KOPT-K1 (cell line): ENCODE results near the gene SUGCT.

ENCODE experiments used
- H3K27ac ChIP-seq: fragments of 200-600 bp; sonication (generic); 2 replicates; pipeline ENCODE4 v1.5.1; 2016; ENCODE audit warnings: antibody characterized with exemption, mild to moderate bottlenecking, low read depth, low read length; ENCODE audit not compliant: poor library complexity, severe bottlenecking
- H3K36me3 ChIP-seq: fragments of 200-600 bp; sonication (generic); 2 replicates; pipeline ENCODE4 v1.5.1; 2017; ENCODE audit warnings: antibody characterized with exemption, mild to moderate bottlenecking, low read length, moderate library complexity; ENCODE audit not compliant: insufficient read depth
- H3K9me3 ChIP-seq: fragments of 200-600 bp; sonication (generic); 2 replicates; pipeline ENCODE4 v1.5.1; 2017; ENCODE audit warnings: antibody characterized with exemption, low read length, mild to moderate bottlenecking; ENCODE audit not compliant: insufficient read depth, poor library complexity, severe bottlenecking

The SUGCT gene

GRCh38 chr7:40761762-40762560 is 627.2 kb downstream of the SUGCT start:
- Histone ChIP-seq H3K36me3 (no peaks in the 10 kb centered on the region), H3K27ac (no peak overlapping the region), H3K9me3 (no peaks in the 10 kb centered on the region)

DNA sequence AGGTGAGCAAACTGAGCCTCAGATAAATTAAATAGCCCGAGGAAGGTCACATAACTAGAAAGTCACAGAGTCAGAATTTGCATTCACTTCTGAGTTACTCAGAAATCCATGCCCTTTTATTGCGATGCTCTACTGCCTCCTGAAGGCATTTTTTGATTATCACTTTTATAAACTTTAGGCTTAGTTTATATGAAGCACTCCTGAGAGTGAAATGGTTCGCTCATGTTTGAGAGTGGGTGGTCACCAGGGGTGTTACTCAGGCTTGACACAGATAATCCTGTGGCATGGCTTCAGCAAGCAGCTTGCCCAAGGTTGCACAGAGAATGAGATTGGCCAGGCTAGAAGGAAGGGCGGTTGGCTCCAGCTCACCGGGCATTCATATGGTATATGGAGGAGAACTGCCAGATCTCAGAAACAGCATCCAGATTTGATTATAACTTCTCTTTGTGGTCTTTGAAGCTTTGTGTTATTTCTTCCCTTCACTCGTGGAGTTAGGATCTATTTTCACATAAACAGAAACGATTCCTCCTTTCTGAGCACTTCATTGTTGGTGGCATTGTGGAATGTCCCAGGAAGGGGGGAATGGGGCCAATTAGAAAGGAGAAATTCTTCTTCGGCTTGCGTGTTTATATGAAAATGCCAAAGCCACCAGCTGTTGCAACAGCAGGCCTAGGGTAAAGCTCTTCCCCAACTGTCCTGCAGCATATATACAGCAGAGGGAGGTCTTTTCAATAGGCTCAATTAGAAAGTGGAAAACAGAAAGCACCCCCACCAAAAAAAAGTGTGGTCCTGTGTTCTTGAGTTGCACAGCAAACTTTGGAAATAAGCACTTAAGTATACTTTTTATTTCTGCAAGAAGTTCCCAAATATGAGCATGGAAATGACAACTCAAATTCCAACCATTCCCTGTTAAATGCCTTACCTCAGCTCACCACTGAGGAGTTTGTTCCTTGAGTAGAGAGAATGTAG is 628.8 kb downstream of the SUGCT start:
- Histone ChIP-seq H3K9me3 (no peaks in the 10 kb centered on the region), H3K36me3 (no peaks in the 10 kb centered on the region), H3K27ac (no peak overlapping the region)

DNA sequence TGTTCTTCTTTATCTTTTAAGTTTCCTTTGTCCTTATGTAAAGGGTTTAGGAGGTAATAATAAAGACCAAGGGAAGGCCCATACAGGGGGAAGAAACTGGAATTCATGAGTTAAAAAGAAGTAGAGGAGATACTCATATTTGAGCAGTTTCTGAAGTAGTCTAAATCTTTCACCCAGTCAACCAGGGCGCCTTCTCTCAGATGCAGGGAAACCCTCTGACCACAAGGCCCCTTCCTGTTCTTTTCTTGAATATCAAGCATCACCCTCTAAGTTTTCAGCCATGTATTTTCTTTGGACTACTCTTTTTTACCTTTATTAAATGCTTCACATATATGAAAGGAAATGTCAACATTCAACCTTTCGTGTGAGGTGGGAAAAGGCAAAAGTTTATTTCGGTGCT is 630.8 kb downstream of the SUGCT start:
- Histone ChIP-seq H3K36me3 (no peaks in the 10 kb centered on the region), H3K9me3 (no peaks in the 10 kb centered on the region), H3K27ac (no peak overlapping the region)

GRCh38 chr7:40772096-40772495 is 637.3 kb downstream of the SUGCT start:
- H3K36me3 ChIP-seq: no peaks in the 10 kb centered on the region
- H3K27ac ChIP-seq: no peak overlapping the region
- no peaks in the 10 kb centered on the region for H3K9me3 ChIP-seq

- Histone ChIP-seq H3K9me3 (no peaks in the 10 kb centered on the region), H3K27ac (no peak overlapping the region), H3K36me3 (no peaks in the 10 kb centered on the region)
Observed at GRCh38 chr7:40773656-40774055, 638.9 kb downstream of the SUGCT start.

DNA sequence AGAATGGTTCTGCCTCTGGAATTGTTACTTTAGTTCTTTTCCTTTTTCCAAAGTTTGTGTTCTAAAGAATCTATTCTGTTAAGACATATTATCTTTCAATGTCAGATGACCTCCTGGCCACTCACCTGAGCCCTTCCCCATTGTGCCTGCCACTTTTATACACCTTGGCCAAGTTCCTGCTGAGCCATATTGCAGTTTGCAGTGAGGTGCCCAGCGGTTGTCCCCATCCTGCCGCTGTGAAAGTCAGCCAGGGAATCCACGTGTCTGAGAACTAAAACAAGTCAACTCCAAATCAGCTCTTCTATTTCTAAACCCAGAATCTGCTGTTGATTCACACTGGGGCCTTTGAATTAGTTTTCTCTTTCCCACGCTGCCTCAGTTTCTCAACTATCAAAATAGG is 641.1 kb downstream of the SUGCT start:
- H3K36me3 ChIP-seq: no peaks in the 10 kb centered on the region
- no peak overlapping the region for H3K27ac ChIP-seq
- H3K9me3 ChIP-seq: no peaks in the 10 kb centered on the region

GRCh38 chr7:40777730-40778312 is 643.0 kb downstream of the SUGCT start:
- Histone ChIP-seq H3K36me3 (no peaks in the 10 kb centered on the region), H3K27ac (no peak overlapping the region), H3K9me3 (no peaks in the 10 kb centered on the region)

DNA sequence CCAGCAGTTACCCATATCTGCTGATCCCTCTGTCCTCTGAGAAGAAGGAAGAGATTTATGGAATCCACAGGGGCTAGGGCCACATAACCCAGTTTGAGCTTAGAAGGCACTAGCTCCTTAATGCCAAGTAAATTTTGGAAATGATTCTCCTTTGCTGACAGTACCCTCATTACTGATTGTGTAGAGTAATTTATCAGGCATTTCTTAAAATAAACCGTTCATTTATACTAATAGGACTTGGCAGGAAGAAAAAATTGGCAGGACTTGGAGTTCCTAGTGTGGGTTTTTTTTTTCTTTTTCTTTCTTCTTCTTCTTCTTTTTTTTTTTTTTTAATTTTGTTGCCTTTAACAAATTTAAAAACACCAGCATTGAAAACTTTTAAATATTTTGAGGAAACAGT is 645.7 kb downstream of the SUGCT start:
- no peaks in the 10 kb centered on the region for H3K9me3 ChIP-seq
- H3K36me3 ChIP-seq: no peaks in the 10 kb centered on the region
- H3K27ac ChIP-seq: no peak overlapping the region

GRCh38 chr7:40782836-40783235 is 648.0 kb downstream of the SUGCT start:
- Histone ChIP-seq H3K36me3 (no peaks in the 10 kb centered on the region), H3K27ac (no peak overlapping the region), H3K9me3 (no peaks in the 10 kb centered on the region)

DNA sequence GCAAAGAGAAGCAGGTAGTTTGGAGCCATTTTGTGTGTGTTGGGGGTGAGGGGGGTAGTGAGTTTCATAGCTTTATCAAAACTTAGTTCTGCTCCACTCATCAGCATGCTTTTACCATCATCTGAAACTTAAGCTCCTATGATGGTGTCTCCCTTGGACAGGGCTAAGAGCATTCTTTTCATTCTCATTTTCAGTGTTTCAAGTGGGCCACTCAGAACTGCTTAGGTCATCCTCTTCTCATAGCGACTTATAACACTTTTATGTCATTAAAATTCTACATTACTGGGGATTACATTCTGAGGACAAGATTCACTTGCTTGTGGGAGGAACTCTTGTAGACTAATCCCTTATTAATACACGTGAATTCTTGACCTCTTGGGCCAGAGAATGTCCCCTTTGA is 649.4 kb downstream of the SUGCT start:
- no peaks in the 10 kb centered on the region for H3K9me3 ChIP-seq
- no peak overlapping the region for H3K27ac ChIP-seq
- no peaks in the 10 kb centered on the region for H3K36me3 ChIP-seq

DNA sequence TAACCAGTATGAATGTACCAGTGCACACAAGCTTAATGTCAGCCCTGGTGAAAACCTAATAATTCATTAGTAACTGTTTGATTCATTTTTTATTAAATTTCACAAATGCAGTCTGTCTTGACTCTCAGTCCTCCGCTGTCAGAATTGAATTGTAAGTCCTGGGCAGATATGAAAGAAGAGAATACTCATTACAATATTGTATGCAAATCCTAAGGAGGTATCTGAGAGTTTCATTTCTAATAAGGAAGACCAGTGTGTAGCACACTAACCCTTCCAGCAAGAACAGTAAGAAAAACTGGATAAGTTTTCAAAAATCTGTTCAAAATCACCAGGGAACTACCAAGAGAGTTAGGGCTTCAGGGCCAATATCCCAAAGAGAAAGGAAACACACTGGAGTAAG is 652.1 kb downstream of the SUGCT start:
- no peak overlapping the region for H3K27ac ChIP-seq
- H3K9me3 ChIP-seq: no peaks in the 10 kb centered on the region
- no peaks in the 10 kb centered on the region for H3K36me3 ChIP-seq

- Histone ChIP-seq H3K9me3 (no peaks in the 10 kb centered on the region), H3K27ac (no peak overlapping the region)
Observed at GRCh38 chr7:40793132-40793531, 658.3 kb downstream of the SUGCT start.

GRCh38 chr7:40795607-40796006 is 660.8 kb downstream of the SUGCT start:
- Histone ChIP-seq H3K36me3 (no peaks in the 10 kb centered on the region), H3K9me3 (no peaks in the 10 kb centered on the region), H3K27ac (no peak overlapping the region)

More at GRCh38 chr7:40793132-40793531, 658.3 kb downstream of the SUGCT start:
- H3K36me3 ChIP-seq: no peaks in the 10 kb centered on the region

DNA sequence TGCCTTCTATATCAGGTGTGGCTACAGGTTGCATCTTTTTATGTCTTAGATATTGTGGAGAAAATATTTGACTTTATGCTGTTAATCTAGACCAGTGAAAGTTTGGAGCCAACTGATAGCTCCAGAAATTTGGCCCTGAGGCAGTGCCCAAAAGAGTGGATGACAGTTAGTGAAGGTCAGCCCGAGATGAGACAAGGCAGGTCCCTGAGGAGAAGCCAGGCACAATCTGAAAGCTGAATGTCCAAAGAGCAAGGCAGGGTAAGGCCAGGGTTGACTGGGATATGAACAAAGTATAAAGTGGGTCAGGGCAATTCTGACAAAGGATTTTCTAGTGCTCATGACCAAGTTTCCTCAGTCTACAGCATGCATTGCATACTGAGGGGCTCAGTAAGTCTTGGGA is 661.9 kb downstream of the SUGCT start:
- no peaks in the 10 kb centered on the region for H3K36me3 ChIP-seq
- no peaks in the 10 kb centered on the region for H3K9me3 ChIP-seq
- H3K27ac ChIP-seq: no peak overlapping the region

DNA sequence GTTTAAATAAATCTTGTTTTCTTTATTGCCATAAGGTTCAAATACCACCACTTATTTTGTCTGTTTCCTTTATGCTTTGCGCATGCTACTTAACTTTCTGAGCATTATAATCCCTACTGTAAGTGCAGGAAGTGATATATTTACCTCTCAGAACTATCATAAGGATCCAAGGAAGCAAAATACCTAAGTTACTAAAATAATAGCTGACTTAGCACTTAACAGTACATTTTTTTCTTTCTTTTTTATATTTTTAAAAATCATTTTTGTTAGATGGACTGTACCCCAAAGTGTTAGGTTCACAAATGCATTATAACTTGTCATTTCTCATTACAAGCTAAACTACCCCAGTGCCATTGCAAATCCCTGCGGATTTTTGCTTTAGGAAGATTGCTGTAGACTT is 663.8 kb downstream of the SUGCT start:
- Histone ChIP-seq H3K36me3 (no peaks in the 10 kb centered on the region), H3K27ac (no peak overlapping the region), H3K9me3 (no peaks in the 10 kb centered on the region)
